HL-60 (cell line): ENCODE results near the gene RGMA.

Experiments used
- DNase-seq, 2 experiments: peaks; one replicate each; pipeline ENCODE4 v3.0.0-alpha.2; 2010 to 2020; ENCODE audit warnings: low read depth in 1 of 2, low spot score in 1 of 2
- H3K27ac ChIP-seq: fragments of 250-450 bp; sonication (Bioruptor Pico); replicated peaks from 2 replicates; pipeline ENCODE4 v1.5.1; 2020; ENCODE audit warnings: mild to moderate bottlenecking, moderate library complexity
- H3K27me3 ChIP-seq: fragments of 250-450 bp; sonication (Bioruptor Pico); 2 replicates; pipeline ENCODE4 v1.5.1; 2021; ENCODE audit warnings: mild to moderate bottlenecking, moderate library complexity; ENCODE audit not compliant: insufficient read depth, poor library complexity, severe bottlenecking
- H3K4me3 ChIP-seq: replicated peaks from 2 replicates; pipeline ENCODE4 v1.5.1; 2011; ENCODE audit warnings: mild to moderate bottlenecking, control low read depth, low read length; ENCODE audit not compliant: insufficient read depth
- GABPA ChIP-seq: IDR thresholded peaks from 2 replicates; pipeline ENCODE4 v1.6.1; 2012; ENCODE audit warnings: low read depth
- POLR2AphosphoS5 ChIP-seq: IDR thresholded peaks from 2 replicates; pipeline ENCODE4 v1.6.1; 2012; ENCODE audit warnings: low read depth
- SPI1 ChIP-seq: IDR thresholded peaks from 2 replicates; pipeline ENCODE4 v1.6.1; 2012; ENCODE audit warnings: low read depth, mild to moderate bottlenecking, borderline replicate concordance
- TF ChIP-seq, protein P1 (sequence below): IDR thresholded peaks from one replicate; pipeline ENCODE4 v1.5.1; 2011; ENCODE audit warnings: low read length, control low read depth, inconsistent platforms; ENCODE audit not compliant: insufficient read depth
- TF ChIP-seq, protein P2 (sequence below): IDR thresholded peaks from 2 replicates; pipeline ENCODE4 v1.6.1; 2012; ENCODE audit warnings: low read depth; ENCODE audit not compliant: insufficient replicate concordance

RGMA gene

GRCh38 chr15:93019971-93020370, 69.0 kb downstream of the RGMA start:
- no peaks in the 10 kb centered on the region for H3K27me3 ChIP-seq
- DNase-seq, result no peak
- TF ChIP-seq POLR2AphosphoS5 (no peak), SPI1 (no peak), GABPA (no peak)
- TF ChIP-seq, protein P1, sequence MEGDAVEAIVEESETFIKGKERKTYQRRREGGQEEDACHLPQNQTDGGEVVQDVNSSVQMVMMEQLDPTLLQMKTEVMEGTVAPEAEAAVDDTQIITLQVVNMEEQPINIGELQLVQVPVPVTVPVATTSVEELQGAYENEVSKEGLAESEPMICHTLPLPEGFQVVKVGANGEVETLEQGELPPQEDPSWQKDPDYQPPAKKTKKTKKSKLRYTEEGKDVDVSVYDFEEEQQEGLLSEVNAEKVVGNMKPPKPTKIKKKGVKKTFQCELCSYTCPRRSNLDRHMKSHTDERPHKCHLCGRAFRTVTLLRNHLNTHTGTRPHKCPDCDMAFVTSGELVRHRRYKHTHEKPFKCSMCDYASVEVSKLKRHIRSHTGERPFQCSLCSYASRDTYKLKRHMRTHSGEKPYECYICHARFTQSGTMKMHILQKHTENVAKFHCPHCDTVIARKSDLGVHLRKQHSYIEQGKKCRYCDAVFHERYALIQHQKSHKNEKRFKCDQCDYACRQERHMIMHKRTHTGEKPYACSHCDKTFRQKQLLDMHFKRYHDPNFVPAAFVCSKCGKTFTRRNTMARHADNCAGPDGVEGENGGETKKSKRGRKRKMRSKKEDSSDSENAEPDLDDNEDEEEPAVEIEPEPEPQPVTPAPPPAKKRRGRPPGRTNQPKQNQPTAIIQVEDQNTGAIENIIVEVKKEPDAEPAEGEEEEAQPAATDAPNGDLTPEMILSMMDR, result no peak
- TF ChIP-seq, protein P2, sequence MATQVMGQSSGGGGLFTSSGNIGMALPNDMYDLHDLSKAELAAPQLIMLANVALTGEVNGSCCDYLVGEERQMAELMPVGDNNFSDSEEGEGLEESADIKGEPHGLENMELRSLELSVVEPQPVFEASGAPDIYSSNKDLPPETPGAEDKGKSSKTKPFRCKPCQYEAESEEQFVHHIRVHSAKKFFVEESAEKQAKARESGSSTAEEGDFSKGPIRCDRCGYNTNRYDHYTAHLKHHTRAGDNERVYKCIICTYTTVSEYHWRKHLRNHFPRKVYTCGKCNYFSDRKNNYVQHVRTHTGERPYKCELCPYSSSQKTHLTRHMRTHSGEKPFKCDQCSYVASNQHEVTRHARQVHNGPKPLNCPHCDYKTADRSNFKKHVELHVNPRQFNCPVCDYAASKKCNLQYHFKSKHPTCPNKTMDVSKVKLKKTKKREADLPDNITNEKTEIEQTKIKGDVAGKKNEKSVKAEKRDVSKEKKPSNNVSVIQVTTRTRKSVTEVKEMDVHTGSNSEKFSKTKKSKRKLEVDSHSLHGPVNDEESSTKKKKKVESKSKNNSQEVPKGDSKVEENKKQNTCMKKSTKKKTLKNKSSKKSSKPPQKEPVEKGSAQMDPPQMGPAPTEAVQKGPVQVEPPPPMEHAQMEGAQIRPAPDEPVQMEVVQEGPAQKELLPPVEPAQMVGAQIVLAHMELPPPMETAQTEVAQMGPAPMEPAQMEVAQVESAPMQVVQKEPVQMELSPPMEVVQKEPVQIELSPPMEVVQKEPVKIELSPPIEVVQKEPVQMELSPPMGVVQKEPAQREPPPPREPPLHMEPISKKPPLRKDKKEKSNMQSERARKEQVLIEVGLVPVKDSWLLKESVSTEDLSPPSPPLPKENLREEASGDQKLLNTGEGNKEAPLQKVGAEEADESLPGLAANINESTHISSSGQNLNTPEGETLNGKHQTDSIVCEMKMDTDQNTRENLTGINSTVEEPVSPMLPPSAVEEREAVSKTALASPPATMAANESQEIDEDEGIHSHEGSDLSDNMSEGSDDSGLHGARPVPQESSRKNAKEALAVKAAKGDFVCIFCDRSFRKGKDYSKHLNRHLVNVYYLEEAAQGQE, result no peak
- no peak overlapping the region for H3K27ac ChIP-seq
- no peak overlapping the region for H3K4me3 ChIP-seq

GRCh38 chr15:93019090-93019489, 69.9 kb downstream of the RGMA start:
- no peak overlapping the region for H3K27ac ChIP-seq
- TF ChIP-seq, protein P2, result no peak
- TF ChIP-seq, protein P1, result no peak
- TF ChIP-seq SPI1 (no peak), POLR2AphosphoS5 (no peak), GABPA (no peak)
- no peak for DNase-seq

GRCh38 chr15:93018574-93018973, 70.4 kb downstream of the RGMA start:
- H3K27me3 ChIP-seq, result no peaks in the 10 kb centered on the region
- H3K27ac ChIP-seq, result no peak overlapping the region
- no peak for DNase-seq
- no peak for TF ChIP-seq GABPA
- TF ChIP-seq SPI1, result no peak
- no peak for TF ChIP-seq POLR2AphosphoS5
- TF ChIP-seq, protein P1, result no peak
- TF ChIP-seq, protein P2, result no peak
- no peak overlapping the region for H3K4me3 ChIP-seq

More at GRCh38 chr15:93019090-93019489, 69.9 kb downstream of the RGMA start:
- no peak overlapping the region for H3K4me3 ChIP-seq
- H3K27me3 ChIP-seq, result no peaks in the 10 kb centered on the region
